GM23338 (cell line): ENCODE results near the gene ATP1A3. TPM values are rescaled to one million over a fixed set of nuclear protein-coding genes. Genes with fewer than 3 reads are reported as not detected.
A peak's percentile ranks its signal among the peaks of the same experiment; 100 is the strongest.
"Not testable (repeated sequence)": the region's sequence is repeated elsewhere in the genome, so short reads cannot be mapped to it uniquely, and the experiment has no call there.

Experiments
- ATAC-seq: fragments of 200-7000 bp; cut with Tn5 transposase; 3 replicates; pipeline ENCODE4 v1.9.1; 2020
- DNase-seq: peaks from one replicate; pipeline ENCODE4 v3.0.0-alpha.2; 2015; ENCODE audit warnings: low spot score
- H2AFZ ChIP-seq: fragments of 200-600 bp; sonication (generic); 2 replicates; pipeline ENCODE4 v1.8.0; 2016; ENCODE audit warnings: antibody characterized with exemption, mild to moderate bottlenecking, moderate library complexity
- H3F3A ChIP-seq: fragments of 200-600 bp; sonication (generic); replicated peaks from 2 replicates; pipeline ENCODE4 v1.8.0; 2017; ENCODE audit warnings: antibody characterized with exemption, mixed run types, low read depth
- H3K27ac ChIP-seq: fragments of 200-600 bp; sonication (generic); 2 replicates; pipeline ENCODE4 v1.6.1; 2016; ENCODE audit warnings: low read depth
- H3K27me3 ChIP-seq: fragments of 200-600 bp; sonication (generic); 2 replicates; pipeline ENCODE4 v1.8.0; 2016; ENCODE audit warnings: mild to moderate bottlenecking, mixed run types, moderate library complexity; ENCODE audit not compliant: insufficient read depth
- H3K36me3 ChIP-seq: fragments of 200-600 bp; sonication (generic); 2 replicates; pipeline ENCODE4 v1.8.0; 2016; ENCODE audit warnings: mild to moderate bottlenecking; ENCODE audit not compliant: insufficient read depth
- H3K4me1 ChIP-seq: fragments of 200-600 bp; sonication (generic); 2 replicates; pipeline ENCODE4 v1.8.0; 2016; ENCODE audit warnings: mild to moderate bottlenecking, moderate library complexity; ENCODE audit not compliant: insufficient read depth
- H3K4me2 ChIP-seq: fragments of 200-600 bp; sonication (generic); 2 replicates; pipeline ENCODE4 v1.7.1; 2017; ENCODE audit warnings: mixed run types
- H3K4me3 ChIP-seq: fragments of 200-600 bp; sonication (generic); 2 replicates; pipeline ENCODE4 v1.6.1; 2016; ENCODE audit warnings: mixed run types
- H3K79me2 ChIP-seq: fragments of 200-600 bp; sonication (generic); replicated peaks from 2 replicates; pipeline ENCODE4 v1.8.0; 2017; ENCODE audit warnings: mild to moderate bottlenecking; ENCODE audit not compliant: insufficient read depth
- H3K9me2 ChIP-seq: fragments of 200-600 bp; sonication (generic); 2 replicates; pipeline ENCODE4 v1.8.0; 2017; ENCODE audit not compliant: insufficient read depth
- H4K20me1 ChIP-seq: fragments of 200-600 bp; sonication (generic); replicated peaks from 2 replicates; pipeline ENCODE4 v1.8.0; 2017; ENCODE audit warnings: mild to moderate bottlenecking; ENCODE audit not compliant: insufficient read depth
- H3K27ac Mint-ChIP-seq: 2 replicates; pipeline ENCODE4 v1.8.0; 2020; ENCODE audit warnings: inconsistent platforms, mild to moderate bottlenecking, moderate library complexity, mixed read lengths
- H3K27me3 Mint-ChIP-seq: 3 replicates; pipeline ENCODE4 v1.8.0; 2022; ENCODE audit warnings: low read depth, mild to moderate bottlenecking, moderate library complexity, mixed read lengths, inconsistent platforms; ENCODE audit not compliant: insufficient read depth, poor library complexity
- H3K36me3 Mint-ChIP-seq: 3 replicates; pipeline ENCODE4 v1.8.0; 2021; ENCODE audit warnings: low read depth, mild to moderate bottlenecking, inconsistent platforms, moderate library complexity, mixed read lengths
- H3K4me1 Mint-ChIP-seq: 3 replicates; pipeline ENCODE4 v1.8.0; 2020; ENCODE audit warnings: mild to moderate bottlenecking, inconsistent platforms, mixed read lengths
- H3K4me3 Mint-ChIP-seq: 3 replicates; pipeline ENCODE4 v1.8.0; 2021; ENCODE audit warnings: moderate library complexity, mild to moderate bottlenecking, inconsistent platforms, mixed read lengths
- H3K9me3 Mint-ChIP-seq: 3 replicates; pipeline ENCODE4 v1.8.0; 2020; ENCODE audit warnings: moderate library complexity, mild to moderate bottlenecking, inconsistent platforms, mixed read lengths
- CREB1 ChIP-seq: fragments of 250-450 bp; sonication (Bioruptor Pico); IDR thresholded peaks from 2 replicates; pipeline ENCODE4 v1.5.0; 2020; ENCODE audit warnings: low read depth, mild to moderate bottlenecking, moderate library complexity
- EZH2 ChIP-seq: fragments of 200-600 bp; sonication (generic); IDR thresholded peaks from one replicate; pipeline ENCODE4 v1.8.0; 2017; ENCODE audit warnings: antibody characterized with exemption, mild to moderate bottlenecking, low read depth; ENCODE audit not compliant: unreplicated experiment
- EZH2phosphoT487 ChIP-seq: fragments of 200-600 bp; sonication (generic); IDR thresholded peaks from one replicate; pipeline ENCODE4 v1.8.1; 2018; ENCODE audit warnings: antibody characterized with exemption; ENCODE audit not compliant: unreplicated experiment
- POLR2AphosphoS5 ChIP-seq: IDR thresholded peaks from 2 replicates; pipeline ENCODE4 v1.6.1; 2016; ENCODE audit warnings: antibody characterized with exemption, low read depth
- STAT1 ChIP-seq: IDR thresholded peaks from one replicate; pipeline ENCODE4 v1.6.1; 2016; ENCODE audit warnings: antibody characterized with exemption; ENCODE audit not compliant: unreplicated experiment
- polyA plus RNA-seq: library from polyadenylated mRNA; unstranded; fragments of >200 nt; fragmentation: Nextera tagmentation; extraction: Ambion mirVana; gene quantifications from 2 replicates; pipeline ENCODE4 v1.2.1, GENCODE V29; 2016
- total RNA-seq: library from RNA; depleted of rRNA; stranded (reverse); fragments of >200 nt; shearing (Covaris generic); gene quantifications from 2 replicates; pipeline ENCODE4 v1.2.3, GENCODE V29; 2014
- TF ChIP-seq, protein P1 (sequence below), 2 experiments: fragments of 200-600 bp in 1 of 2; sonication (generic) in 1 of 2; conservative IDR thresholded peaks; 2 replicates each; pipeline versions ENCODE4 v1.5.1 to v1.6.1; 2016 to 2017; ENCODE audit warnings: antibody characterized with exemption in 2 of 2, low read depth in 2 of 2, mild to moderate bottlenecking in 2 of 2, moderate library complexity in 1 of 2
- TF ChIP-seq, protein P2 (sequence below): IDR thresholded peaks from 2 replicates; pipeline ENCODE4 v1.6.1; 2016; ENCODE audit warnings: antibody characterized with exemption

Gene ATP1A3
- total and polyA plus RNA-seq, 2 experiments from 2014 or later, result 11.5 to 37.3 TPM

- TF ChIP-seq, protein P1, sequence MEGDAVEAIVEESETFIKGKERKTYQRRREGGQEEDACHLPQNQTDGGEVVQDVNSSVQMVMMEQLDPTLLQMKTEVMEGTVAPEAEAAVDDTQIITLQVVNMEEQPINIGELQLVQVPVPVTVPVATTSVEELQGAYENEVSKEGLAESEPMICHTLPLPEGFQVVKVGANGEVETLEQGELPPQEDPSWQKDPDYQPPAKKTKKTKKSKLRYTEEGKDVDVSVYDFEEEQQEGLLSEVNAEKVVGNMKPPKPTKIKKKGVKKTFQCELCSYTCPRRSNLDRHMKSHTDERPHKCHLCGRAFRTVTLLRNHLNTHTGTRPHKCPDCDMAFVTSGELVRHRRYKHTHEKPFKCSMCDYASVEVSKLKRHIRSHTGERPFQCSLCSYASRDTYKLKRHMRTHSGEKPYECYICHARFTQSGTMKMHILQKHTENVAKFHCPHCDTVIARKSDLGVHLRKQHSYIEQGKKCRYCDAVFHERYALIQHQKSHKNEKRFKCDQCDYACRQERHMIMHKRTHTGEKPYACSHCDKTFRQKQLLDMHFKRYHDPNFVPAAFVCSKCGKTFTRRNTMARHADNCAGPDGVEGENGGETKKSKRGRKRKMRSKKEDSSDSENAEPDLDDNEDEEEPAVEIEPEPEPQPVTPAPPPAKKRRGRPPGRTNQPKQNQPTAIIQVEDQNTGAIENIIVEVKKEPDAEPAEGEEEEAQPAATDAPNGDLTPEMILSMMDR (conservative IDR thresholded peaks at IDR 0.05; ENCODE audit: low read depth in 2 of 2), result no peak
Measured at GRCh38 chr19:41940731-41941409, 53.2 kb downstream of the ATP1A3 start (continued).

DNA sequence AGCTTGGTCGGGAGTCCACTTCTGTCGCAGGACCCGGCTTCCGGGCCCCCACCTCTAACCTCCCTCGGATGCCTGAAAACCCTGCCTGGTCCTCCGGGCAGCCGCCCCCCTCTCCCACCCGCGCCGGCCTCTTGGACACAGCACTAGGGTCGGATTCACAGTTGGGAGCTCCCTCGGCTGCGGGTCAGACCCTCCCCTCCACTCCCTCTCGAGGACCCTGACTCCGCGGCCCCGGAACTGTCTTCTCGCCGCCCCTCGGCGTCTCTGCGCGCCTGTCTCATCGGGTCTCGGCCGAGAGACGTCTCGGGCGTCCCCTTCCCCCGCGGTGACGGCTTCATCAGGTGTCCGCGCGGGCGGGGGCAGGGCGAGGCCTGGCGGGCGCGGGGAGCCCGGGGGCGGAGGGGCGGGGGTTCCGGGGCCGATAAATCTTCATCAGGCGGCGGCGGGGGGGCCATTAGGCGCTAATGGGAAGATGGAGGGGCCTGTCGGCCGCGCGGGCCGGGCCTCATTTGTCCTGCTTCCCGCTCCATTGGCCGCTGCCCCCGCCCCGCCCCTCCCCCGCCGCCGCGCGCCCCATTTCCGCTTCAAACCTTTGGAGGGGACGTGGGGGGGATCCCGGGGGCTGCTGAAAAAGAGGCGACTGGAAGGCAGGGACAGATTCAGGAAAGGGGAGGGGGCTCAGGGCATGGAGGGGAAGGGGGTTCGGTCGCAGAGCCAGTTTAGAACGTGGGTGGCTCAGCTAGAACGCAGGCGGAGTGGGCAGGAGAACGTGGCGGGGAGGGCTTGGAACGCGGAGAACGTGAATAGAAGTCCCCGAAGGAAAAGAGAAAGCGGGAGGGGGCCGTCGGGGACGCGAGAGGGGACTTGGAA is 53.9 kb downstream of the ATP1A3 start:
- DNase-seq (peak; percentile 77), ATAC-seq (peak; percentile 45)
- H3K36me3 ChIP-seq, result no peaks in the 10 kb centered on the region
- H2AFZ ChIP-seq, result peak overlapping the region; percentile 94
- peak overlapping the region; percentile 85 for H3K4me3 Mint-ChIP-seq
- no peaks in the 10 kb centered on the region for H3K9me2 ChIP-seq
- H3K27ac Mint-ChIP-seq, result no peak overlapping the region
- peaks cover 32% of the 10 kb centered on the region for H3K27me3 Mint-ChIP-seq
- H3K79me2 ChIP-seq, result no peaks in the 10 kb centered on the region
- peaks cover 4% of the 10 kb centered on the region; the same call in 1 of the 2 replicates for H3F3A ChIP-seq
- peaks cover 69% of the 10 kb centered on the region for H3K27me3 ChIP-seq
- 0 out of 2 replicates have a peak, but pooled peaks cover 4% of the 10 kb centered on the region for H4K20me1 ChIP-seq
- peaks cover 5% of the 10 kb centered on the region; the same call in 1 of the 2 replicates for H3K4me1 ChIP-seq
- peaks cover 8% of the 10 kb centered on the region; the same call in 2 of the 3 replicates for H3K9me3 Mint-ChIP-seq
- peaks cover 11% of the 10 kb centered on the region for H3K4me1 Mint-ChIP-seq
- peak overlapping the region; percentile 87 for H3K4me2 ChIP-seq
- TF ChIP-seq CREB1 (CRISPR knock-in tag) (no peak), POLR2AphosphoS5 (no peak), EZH2 (peak; percentile 55), STAT1 (no peak), EZH2phosphoT487 (no peak)
- TF ChIP-seq, protein P2, sequence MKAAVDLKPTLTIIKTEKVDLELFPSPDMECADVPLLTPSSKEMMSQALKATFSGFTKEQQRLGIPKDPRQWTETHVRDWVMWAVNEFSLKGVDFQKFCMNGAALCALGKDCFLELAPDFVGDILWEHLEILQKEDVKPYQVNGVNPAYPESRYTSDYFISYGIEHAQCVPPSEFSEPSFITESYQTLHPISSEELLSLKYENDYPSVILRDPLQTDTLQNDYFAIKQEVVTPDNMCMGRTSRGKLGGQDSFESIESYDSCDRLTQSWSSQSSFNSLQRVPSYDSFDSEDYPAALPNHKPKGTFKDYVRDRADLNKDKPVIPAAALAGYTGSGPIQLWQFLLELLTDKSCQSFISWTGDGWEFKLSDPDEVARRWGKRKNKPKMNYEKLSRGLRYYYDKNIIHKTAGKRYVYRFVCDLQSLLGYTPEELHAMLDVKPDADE, result 0 out of 2 replicates have a peak, but pooled peaks have one; percentile 13
- H3K4me3 ChIP-seq, result peak overlapping the region; percentile 66
- peaks cover 3% of the 10 kb centered on the region; the same call in 1 of the 3 replicates for H3K36me3 Mint-ChIP-seq
- no peak overlapping the region for H3K27ac ChIP-seq

- not testable (repeated sequence) for DNase-seq, H3F3A ChIP-seq, H3K79me2 ChIP-seq, ATAC-seq, H3K36me3 ChIP-seq, H3K27ac ChIP-seq, H4K20me1 ChIP-seq, H3K4me3 Mint-ChIP-seq, H3K4me2 ChIP-seq, H3K36me3 Mint-ChIP-seq, H3K4me1 ChIP-seq, H3K4me3 ChIP-seq, H3K9me3 Mint-ChIP-seq, H3K9me2 ChIP-seq, H3K27ac Mint-ChIP-seq, H2AFZ ChIP-seq
- Mint-ChIP-seq H3K4me1 (peaks cover 15% of the 10 kb centered on the region), H3K27me3 (peaks cover 39% of the 10 kb centered on the region)
- H3K27me3 ChIP-seq, result peaks cover 78% of the 10 kb centered on the region
Measured at GRCh38 chr19:41939209-41939608, 54.8 kb downstream of the ATP1A3 start.
